SK-N-SH (cell line): ENCODE measurements around the gene CASKIN2. TPM values are rescaled to one million over a fixed set of nuclear protein-coding genes. Genes with fewer than 3 reads are reported as not detected.

Source experiments
- CTCF ChIA-PET: fragments of 300-600, 350-600 bp; formaldehyde crosslinking; extraction: SDS; loops from one replicate; lab custom pipeline; 2021; lab: Yijun Ruan, JAX
- POLR2A ChIA-PET: fragments of 350-600 bp; sonication (Branson Sonifier 250); formaldehyde crosslinking; extraction: SDS; loops from one replicate; lab custom pipeline; 2020; ENCODE audit warnings: antibody characterized with exemption, inconsistent platforms; lab: Yijun Ruan, JAX
- DNase-seq: peaks from one replicate; pipeline ENCODE4 v3.0.0; 2012
- H2AFZ ChIP-seq: fragments of 200-600 bp; sonication (generic); 2 replicates; pipeline ENCODE4 v1.8.1; 2016; ENCODE audit warnings: antibody characterized with exemption, mild to moderate bottlenecking, low read depth
- H3F3A ChIP-seq: fragments of 200-600 bp; sonication (generic); replicated peaks from 2 replicates; pipeline ENCODE3; 2016; ENCODE audit warnings: antibody characterized with exemption, mild to moderate bottlenecking; ENCODE audit not compliant: insufficient read depth
- H3K27ac ChIP-seq, 2 experiments: fragments of 200-500 bp in 1 of 2; fragments of 200-600 bp in 1 of 2; sonication (Bioruptor generic) in 1 of 2; sonication (generic), shearing (Covaris generic) in 1 of 2; 2 replicates each; pipeline versions ENCODE4 v1.5.1 to v1.6.1; 2014 to 2016; ENCODE audit warnings: low read depth in 2 of 2, inconsistent platforms in 1 of 2, low read length in 1 of 2, mild to moderate bottlenecking in 1 of 2, mixed read lengths in 1 of 2
- H3K27me3 ChIP-seq: fragments of 200-600 bp; sonication (generic), shearing (Covaris generic); 2 replicates; pipeline ENCODE4 v1.6.1; 2016; ENCODE audit warnings: mixed run types; ENCODE audit not compliant: insufficient read depth
- H3K36me3 ChIP-seq, 2 experiments: fragments of 200-500 bp in 1 of 2; fragments of 200-600 bp in 1 of 2; sonication (Bioruptor generic) in 1 of 2; sonication (generic) in 1 of 2; replicated peaks in 1 of 2; 2 replicates each; pipeline versions ENCODE3 to v1.5.1; 2014 to 2016; ENCODE audit warnings: low read length in 1 of 2, mild to moderate bottlenecking in 1 of 2; ENCODE audit not compliant: insufficient read depth in 2 of 2, control insufficient read depth in 1 of 2
- H3K4me1 ChIP-seq, 2 experiments: fragments of 200-500 bp in 1 of 2; fragments of 200-600 bp in 1 of 2; sonication (Bioruptor generic) in 1 of 2; sonication (generic), shearing (Covaris generic) in 1 of 2; 2 replicates each; pipeline versions ENCODE4 v1.5.1 to v1.6.1; 2014 to 2016; ENCODE audit warnings: low read depth in 1 of 2, low read length in 1 of 2, mixed run types in 1 of 2; ENCODE audit not compliant: insufficient read depth in 2 of 2, control insufficient read depth in 1 of 2
- H3K4me2 ChIP-seq: fragments of 200-600 bp; sonication (generic), shearing (Covaris generic); 2 replicates; pipeline ENCODE4 v1.6.1; 2017; ENCODE audit warnings: mixed run types
- H3K4me3 ChIP-seq, 2 experiments: fragments of 200-500 bp in 1 of 2; fragments of 200-600 bp in 1 of 2; sonication (Bioruptor generic) in 1 of 2; sonication (generic), shearing (Covaris generic) in 1 of 2; 2 replicates each; pipeline versions ENCODE4 v1.5.1 to v1.8.1; 2014 to 2016; ENCODE audit warnings: low read depth in 2 of 2, inconsistent platforms in 1 of 2, low read length in 1 of 2, mild to moderate bottlenecking in 1 of 2, mixed read lengths in 1 of 2, moderate library complexity in 1 of 2
- H3K79me2 ChIP-seq: fragments of 200-600 bp; sonication (generic); 2 replicates; pipeline ENCODE4 v1.8.1; 2017; ENCODE audit warnings: mild to moderate bottlenecking; ENCODE audit not compliant: insufficient read depth
- H3K9ac ChIP-seq: fragments of 200-600 bp; sonication (generic); 2 replicates; pipeline ENCODE4 v1.6.1; 2017; ENCODE audit warnings: mixed run types
- H3K9me2 ChIP-seq: fragments of 200-600 bp; sonication (generic); 2 replicates; pipeline ENCODE4 v1.6.1; 2017; ENCODE audit warnings: mixed run types
- H3K9me3 ChIP-seq: fragments of 200-600 bp; sonication (generic); 2 replicates; pipeline ENCODE4 v1.6.1; 2017; ENCODE audit warnings: mixed run types, mild to moderate bottlenecking, moderate library complexity
- H4K20me1 ChIP-seq: fragments of 200-600 bp; sonication (generic); 2 replicates; pipeline ENCODE4 v1.6.1; 2017; ENCODE audit warnings: mild to moderate bottlenecking, mixed run types; ENCODE audit not compliant: insufficient read depth
- EZH2phosphoT487 ChIP-seq: fragments of 200-600 bp; sonication (generic); IDR thresholded peaks from 2 replicates; pipeline ENCODE4 v1.6.1; 2017; ENCODE audit warnings: low read depth, mixed run types, mild to moderate bottlenecking, antibody characterized with exemption, moderate library complexity, borderline replicate concordance
- FOSL2 ChIP-seq: IDR thresholded peaks from 2 replicates; pipeline ENCODE4 v1.4.0; 2012; ENCODE audit warnings: low read depth, mild to moderate bottlenecking, moderate library complexity, borderline replicate concordance
- FOXJ3 ChIP-seq: sonication (generic); formaldehyde crosslinking; IDR thresholded peaks from 2 replicates; pipeline ENCODE4 v1.5.1; 2020; ENCODE audit warnings: mild to moderate bottlenecking, missing genetic modification reagents
- GABPA ChIP-seq: IDR thresholded peaks from 2 replicates; pipeline ENCODE4 v1.4.0; 2012; ENCODE audit warnings: low read depth, mild to moderate bottlenecking
- GATA2 ChIP-seq: sonication (generic); formaldehyde crosslinking; IDR thresholded peaks from 2 replicates; pipeline ENCODE4 v1.5.0; 2020; ENCODE audit warnings: mild to moderate bottlenecking, missing genetic modification reagents
- MAX ChIP-seq: IDR thresholded peaks from 2 replicates; pipeline ENCODE4 v1.4.0; 2012; ENCODE audit warnings: low read depth
- MEF2A ChIP-seq: IDR thresholded peaks from 2 replicates; pipeline ENCODE4 v1.4.0; 2012; ENCODE audit warnings: low read depth, borderline replicate concordance
- PBX3 ChIP-seq: IDR thresholded peaks from 2 replicates; pipeline ENCODE4; 2012
- POLR2AphosphoS5 ChIP-seq: IDR thresholded peaks from 2 replicates; pipeline ENCODE4 v1.6.1; 2012; ENCODE audit warnings: low read depth, low read length
- RAD21 ChIP-seq: IDR thresholded peaks from 2 replicates; pipeline ENCODE4 v1.6.1; 2012; ENCODE audit warnings: mild to moderate bottlenecking, low read length
- REST ChIP-seq: IDR thresholded peaks from 2 replicates; pipeline ENCODE4 v1.6.1; 2012; ENCODE audit warnings: mild to moderate bottlenecking, low read depth, low read length, moderate library complexity
- TAF1 ChIP-seq: IDR thresholded peaks from 2 replicates; pipeline ENCODE4 v1.6.1; 2012; ENCODE audit warnings: low read depth, mild to moderate bottlenecking, low read length, moderate library complexity, borderline replicate concordance
- USF2 ChIP-seq: fragments of 150-350 bp; IDR thresholded peaks from 2 replicates; pipeline ENCODE4 v1.6.1; 2017; ENCODE audit warnings: antibody characterized with exemption, low read length, low read depth, borderline replicate concordance
- WGBS: methylation state at CpG from one replicate; pipeline ENCODE4 v1.1.6; 2017; ENCODE audit warnings: low lambda C conversion rate; 5-methylcytosine and 5-hydroxymethylcytosine counted together
- polyA plus RNA-seq, 3 experiments: library from polyadenylated mRNA; depleted of rRNA; stranded (reverse); fragments of >200 nt; gene quantifications; 2 replicates each; pipeline ENCODE4 v1.2.3, GENCODE V29; 2012
- TF ChIP-seq, protein P1 (sequence below): IDR thresholded peaks from 2 replicates; pipeline ENCODE4 v1.4.0; 2012; ENCODE audit warnings: low read depth, borderline replicate concordance

CASKIN2 gene
- polyA plus RNA-seq, 1 of the 3 experiments (the other 2 are of a cell fraction) = 6.5 TPM

DNA sequence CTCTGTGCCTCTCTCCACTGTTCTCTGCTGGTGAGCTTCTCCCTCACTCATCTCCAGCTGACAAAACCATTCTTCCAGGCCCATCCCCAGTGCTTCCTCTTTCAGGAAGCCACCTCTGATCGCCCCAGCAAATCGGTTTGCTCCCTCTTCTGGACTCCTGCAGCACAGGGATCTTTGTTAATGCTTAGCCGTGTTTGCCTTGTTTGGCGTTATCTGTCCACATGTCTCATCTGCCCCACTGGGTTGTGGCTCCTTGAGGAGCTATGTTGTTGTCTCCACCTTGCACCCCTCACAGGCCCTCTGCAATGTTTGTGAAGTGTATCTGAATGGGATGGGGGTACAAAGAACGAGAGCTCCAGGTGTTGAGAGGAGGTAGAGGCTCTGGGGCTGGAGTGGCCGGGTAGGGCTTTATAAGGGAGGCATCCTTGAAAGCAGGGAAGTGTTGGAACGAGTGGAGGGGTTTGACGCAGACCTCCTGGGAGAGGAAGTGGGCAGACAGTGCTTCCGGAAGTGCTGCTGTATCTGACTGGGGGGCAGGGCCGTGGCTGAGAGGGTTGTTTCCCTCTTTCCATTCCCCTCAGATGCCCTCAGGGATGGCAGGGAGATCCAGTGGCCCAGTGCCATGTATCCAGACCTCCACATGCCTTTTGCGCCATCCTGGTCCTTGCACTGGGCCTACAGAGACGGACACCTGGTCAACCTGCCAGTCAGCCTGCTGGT is 27.8 kb downstream of the CASKIN2 start:
- Histone ChIP-seq H3K36me3 (peaks cover 0 to 31% of the 10 kb centered on the region in 2 experiments), H3K9me3 (no peaks in the 10 kb centered on the region), H3K9me2 (no peaks in the 10 kb centered on the region), H3K4me1 (peaks cover 0 to 10% of the 10 kb centered on the region in 2 experiments; a peak in 1 of 4 replicates), H3K4me2 (no peak overlapping the region), H3K9ac (no peak overlapping the region), H3K4me3 (no peak overlapping the region), H3K27me3 (no peaks in the 10 kb centered on the region), H3F3A (no peaks in the 10 kb centered on the region), H3K27ac (no peak overlapping the region; a peak in 1 of 4 replicates), H3K79me2 (peaks cover 10% of the 10 kb centered on the region; the same call in 1 of the 2 replicates), H4K20me1 (peaks cover 15% of the 10 kb centered on the region), H2AFZ (no peak overlapping the region)
- TF ChIP-seq GATA2 (no peak), RAD21 (no peak), MEF2A (no peak), REST (no peak), USF2 (no peak), TAF1 (no peak), PBX3 (no peak), GABPA (no peak), EZH2phosphoT487 (no peak), MAX (no peak), FOXJ3 (CRISPR knock-in tag) (no peak), POLR2AphosphoS5 (no peak), FOSL2 (no peak)
- TF ChIP-seq, protein P1, sequence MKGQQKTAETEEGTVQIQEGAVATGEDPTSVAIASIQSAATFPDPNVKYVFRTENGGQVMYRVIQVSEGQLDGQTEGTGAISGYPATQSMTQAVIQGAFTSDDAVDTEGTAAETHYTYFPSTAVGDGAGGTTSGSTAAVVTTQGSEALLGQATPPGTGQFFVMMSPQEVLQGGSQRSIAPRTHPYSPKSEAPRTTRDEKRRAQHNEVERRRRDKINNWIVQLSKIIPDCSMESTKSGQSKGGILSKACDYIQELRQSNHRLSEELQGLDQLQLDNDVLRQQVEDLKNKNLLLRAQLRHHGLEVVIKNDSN = no peak
- DNase-seq = no peak
- ChIA-PET POLR2A (interaction anchor here (1.1 kb wide), 1 partner anchor 31 kb away, joined by 3 read pairs; the partner anchor contains the start of gene TMEM94), CTCF (interaction anchor here (0.7 to 1.9 kb wide), 5 partner anchors 12 to 162 kb away, joined by 3 to 8 read pairs (median 3); partner anchors contain the start of gene SMIM5)
- 88% methylated on average over 10 of the region's 12 CpGs for WGBS
